Left kidney (tissue), 2 donors: ENCODE results near the gene SH3BGRL2. TPM values are rescaled to one million over a fixed set of nuclear protein-coding genes. Genes with fewer than 3 reads are reported as not detected.
"Not testable (repeated sequence)": the region's sequence is repeated elsewhere in the genome, so short reads cannot be mapped to it uniquely, and the experiment has no call there.

Source experiments
- DNase-seq: peaks from one replicate; pipeline ENCODE4 v3.0.0-alpha.2; 2013
- polyA plus RNA-seq: library from polyadenylated mRNA; unstranded; fragments of 120-200 nt; gene quantifications from one replicate; pipeline ENCODE4 v1.2.1, GENCODE V29; 2013; ENCODE audit not compliant: insufficient read length

Gene SH3BGRL2
- polyA plus RNA-seq, 1 donor: 33.4 TPM

DNA sequence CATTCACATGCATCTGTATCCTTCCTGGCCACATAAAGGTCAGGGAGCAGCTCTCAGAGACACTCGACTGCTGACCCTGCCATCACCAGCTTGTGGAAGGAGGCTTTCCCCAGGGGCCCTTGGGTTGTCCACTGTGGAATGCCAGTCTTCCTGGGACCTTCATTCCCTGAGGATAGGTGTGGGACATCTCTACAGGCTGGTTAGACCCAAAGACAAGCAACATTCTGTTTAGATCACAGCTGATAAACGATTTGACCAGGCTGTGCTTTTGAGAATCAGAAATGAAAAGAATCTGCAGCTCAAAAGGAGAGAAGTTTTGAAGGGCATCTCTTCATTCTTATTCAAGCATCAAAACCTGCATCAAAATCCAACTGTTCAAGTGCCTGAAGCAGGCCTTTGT lies 18.2 kb upstream of the SH3BGRL2 start:
- DNase-seq: no peak

DNA sequence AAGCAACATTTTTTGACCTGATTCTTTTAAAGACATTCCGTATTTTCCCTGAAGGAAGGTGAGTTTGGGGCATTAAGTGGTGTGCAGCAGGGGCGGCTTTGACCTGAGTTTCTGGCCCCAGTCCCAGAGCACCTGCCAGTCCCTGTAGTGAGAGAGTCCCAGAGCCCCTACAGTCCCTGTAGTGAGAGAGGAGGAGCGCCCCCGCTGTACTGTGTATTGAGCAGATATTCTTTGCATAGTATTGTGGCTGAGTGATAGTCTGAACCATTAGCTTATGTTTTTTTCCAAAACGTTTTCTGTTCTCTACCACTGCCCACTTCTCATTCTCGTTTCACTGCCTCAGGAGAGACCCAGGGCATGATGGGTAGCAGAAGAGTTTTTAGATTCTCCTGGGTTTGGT lies 17.2 kb upstream of the SH3BGRL2 start:
- DNase-seq: no peak

DNA sequence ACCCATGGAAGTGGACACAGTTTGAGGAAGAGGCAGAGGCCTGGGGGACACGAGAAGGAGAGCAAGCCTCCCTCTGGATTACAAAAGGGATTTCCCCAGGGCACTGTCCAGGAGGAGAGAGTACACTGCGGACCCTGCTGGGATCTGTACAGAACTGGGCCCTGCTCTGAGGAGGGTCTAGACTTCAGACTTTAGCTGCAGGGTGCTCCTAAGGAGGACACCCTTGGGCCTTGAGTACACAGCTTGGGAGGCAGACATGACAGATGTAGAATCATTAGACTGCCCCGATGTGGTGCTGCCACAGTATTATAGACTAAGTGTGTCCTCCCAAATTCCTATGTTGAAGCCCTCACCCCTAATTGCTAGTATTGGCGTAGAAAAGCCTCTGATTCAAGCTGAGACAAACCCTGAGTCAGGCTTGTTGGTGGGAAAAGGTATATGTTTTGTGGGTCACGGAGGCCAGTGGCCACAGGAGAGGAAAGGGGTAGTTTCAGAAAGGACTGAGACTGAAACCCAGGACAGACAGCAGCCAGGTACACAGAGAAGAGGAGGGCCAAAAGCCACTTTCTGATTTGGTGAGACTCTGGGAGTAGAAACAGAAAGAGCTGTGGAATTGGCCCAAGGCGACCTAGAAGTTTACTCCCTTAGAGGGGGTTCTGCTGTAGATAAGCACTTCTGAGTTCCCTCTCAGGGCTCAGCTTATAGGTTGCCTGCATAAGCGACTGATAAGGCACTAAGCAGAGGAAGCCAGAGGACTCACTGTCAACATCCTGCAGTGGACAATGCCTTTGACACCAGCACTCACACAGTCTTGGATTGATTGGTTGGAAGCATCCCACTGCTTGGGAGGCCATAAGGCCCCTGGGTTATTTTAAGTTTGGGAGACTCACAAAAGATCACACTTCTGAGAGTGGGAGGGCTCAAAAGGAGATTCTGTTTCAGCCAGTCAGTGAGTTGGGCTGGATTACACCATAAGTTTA lies 16.5 kb upstream of the SH3BGRL2 start:
- DNase-seq: no peak

DNA sequence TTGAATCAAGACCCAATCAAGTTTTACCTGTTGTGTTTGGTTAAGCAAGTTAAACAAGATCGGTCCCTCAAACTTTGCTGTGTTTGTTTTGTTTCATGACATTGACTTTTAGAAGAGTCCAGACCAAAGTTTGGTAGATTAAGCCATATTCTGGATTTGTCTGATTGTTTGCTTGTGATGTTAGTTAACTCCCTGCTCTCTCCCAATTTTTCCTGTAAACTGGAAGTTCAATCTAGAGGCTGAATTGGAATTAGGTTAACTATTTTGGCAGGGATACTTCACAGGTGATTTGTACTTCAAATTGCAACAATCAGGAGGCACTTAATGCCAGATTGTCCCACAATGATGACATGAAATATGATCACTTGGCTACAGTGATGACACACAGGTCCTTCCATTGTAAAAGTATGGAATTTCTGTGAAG lies 13.6 kb upstream of the SH3BGRL2 start:
- DNase-seq: no peak

DNA sequence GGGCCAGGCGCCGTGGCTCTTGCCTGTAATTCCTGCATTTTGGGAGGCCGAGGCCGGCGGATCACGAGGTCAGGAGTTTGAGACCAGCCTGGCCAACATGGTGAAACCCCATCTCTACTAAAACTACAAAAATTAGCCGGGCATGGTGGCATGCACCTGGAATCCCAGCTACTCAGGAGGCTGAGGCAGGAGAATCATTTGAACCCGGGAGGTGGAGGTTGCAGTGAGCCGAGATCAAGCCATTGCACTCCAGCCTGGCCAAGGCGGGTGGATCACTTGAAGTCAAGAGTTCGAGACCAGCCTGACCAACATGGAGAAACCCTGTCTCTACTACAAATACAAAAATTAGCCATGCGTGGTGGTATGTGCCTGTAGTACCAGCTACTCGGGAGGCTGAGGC lies 12.7 kb upstream of the SH3BGRL2 start:
- not testable (repeated sequence) for DNase-seq

DNA sequence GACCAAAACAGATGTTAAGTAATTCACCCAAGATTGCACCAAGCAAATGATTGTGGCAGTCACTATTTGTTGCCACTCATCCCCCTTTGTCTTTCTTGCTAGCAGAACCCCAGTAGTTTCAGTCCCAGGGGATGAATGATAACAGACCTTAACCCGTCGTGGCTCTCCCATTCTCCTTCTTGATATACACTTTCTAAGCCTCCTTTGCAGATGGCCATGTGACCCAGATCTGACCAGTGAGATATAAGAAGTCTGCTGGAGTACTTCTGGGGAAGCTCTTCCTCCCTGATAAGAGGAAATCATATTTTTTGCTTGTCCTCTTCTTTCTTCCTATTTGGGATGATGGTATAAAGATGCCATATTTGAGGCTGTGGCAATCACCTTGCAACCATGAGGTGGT lies 9.6 kb upstream of the SH3BGRL2 start:
- DNase-seq: no peak

DNA sequence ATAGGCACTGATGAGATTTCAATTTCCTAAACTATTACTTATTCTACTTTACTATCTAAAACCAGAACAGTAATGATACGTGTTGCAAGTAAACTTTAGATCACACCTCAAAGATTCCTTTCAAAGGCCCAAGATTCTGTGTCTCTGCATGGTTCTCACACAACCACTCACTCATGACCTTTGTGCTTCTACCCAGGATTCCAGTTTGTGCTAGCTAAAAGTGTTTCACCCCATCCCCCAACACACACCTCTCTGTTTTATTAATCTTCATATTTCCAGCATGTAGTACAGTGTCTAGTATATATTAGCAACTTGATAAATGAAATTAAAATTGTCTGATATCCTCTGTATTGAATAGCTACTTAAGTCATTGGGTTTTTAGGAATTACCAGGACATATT lies 8.8 kb upstream of the SH3BGRL2 start:
- DNase-seq: no peak

DNA sequence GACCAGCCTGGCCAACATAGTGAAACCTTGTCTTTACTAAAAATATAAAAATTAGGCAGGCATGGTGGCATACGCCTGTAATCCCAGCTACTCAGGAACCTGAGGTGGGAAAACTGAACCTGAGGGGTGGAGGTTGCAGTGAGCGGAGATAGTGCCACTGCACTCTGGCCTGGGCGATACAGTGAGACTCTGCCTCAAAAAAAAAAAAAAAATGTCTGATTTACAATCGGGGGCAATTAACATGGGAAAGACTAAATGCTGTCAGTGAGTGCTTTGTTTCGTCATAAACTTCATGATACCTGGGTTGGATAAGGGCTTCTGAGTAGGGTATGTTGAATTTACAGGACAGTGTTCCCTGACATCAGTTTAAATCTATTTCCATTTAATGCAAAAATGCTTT lies 8.0 kb upstream of the SH3BGRL2 start:
- no peak for DNase-seq

DNA sequence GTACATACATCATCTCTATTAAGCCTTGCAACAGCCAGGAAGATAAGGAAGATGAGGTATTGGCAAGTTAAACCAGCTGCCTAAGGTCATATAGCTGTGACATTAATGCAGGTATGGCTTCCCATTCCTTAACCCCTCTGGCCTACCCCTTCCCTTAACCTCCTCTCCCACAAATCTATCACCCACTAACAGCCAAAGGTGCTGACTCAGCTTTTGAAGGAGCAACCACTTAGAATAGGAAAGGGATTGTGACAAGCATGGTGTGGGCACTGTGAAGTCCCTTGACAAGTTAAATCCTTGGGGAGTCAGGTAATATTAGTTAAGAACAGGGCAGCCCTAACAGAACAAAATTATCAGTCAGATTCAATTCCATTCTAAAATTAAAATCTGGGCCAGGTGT lies 5.4 kb upstream of the SH3BGRL2 start:
- no peak for DNase-seq

DNA sequence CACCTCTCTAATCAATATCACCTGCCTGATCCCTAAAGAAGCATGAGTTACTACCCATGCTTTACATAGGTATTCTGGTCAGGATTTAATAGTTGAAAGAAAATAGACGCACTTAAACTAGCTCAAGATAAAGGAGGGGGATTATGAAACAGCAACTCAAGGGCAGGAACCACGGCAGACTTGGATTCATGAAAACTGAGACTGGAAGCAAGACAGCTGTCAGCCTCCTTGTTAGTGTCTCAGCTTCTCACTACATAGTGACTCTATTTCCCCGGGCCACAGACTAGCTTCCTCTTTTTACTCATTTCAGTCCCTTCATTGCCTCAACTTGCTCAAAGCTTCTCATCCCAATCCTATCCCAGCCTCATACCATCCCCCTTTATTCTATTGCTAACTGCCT lies 4.3 kb upstream of the SH3BGRL2 start:
- no peak for DNase-seq

DNA sequence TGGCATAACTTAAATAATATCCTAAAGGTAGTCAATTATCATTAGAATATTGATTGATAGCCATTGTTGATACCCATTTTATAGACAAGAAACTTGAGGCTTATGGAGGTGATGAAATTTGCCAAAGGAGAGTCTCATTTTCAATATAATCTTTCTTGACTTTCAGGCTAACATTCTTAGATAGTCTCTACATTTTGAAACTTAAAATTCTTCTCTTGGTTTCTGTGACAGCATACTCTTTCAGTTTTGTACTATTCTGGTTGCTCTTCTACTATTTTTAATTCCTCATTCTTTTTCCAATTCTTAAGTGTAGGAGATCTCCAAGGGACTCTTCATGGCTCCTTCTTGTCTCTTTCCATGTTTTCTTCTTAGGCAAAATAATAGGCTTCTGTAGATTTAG lies 3.7 kb upstream of the SH3BGRL2 start:
- no peak for DNase-seq

DNA sequence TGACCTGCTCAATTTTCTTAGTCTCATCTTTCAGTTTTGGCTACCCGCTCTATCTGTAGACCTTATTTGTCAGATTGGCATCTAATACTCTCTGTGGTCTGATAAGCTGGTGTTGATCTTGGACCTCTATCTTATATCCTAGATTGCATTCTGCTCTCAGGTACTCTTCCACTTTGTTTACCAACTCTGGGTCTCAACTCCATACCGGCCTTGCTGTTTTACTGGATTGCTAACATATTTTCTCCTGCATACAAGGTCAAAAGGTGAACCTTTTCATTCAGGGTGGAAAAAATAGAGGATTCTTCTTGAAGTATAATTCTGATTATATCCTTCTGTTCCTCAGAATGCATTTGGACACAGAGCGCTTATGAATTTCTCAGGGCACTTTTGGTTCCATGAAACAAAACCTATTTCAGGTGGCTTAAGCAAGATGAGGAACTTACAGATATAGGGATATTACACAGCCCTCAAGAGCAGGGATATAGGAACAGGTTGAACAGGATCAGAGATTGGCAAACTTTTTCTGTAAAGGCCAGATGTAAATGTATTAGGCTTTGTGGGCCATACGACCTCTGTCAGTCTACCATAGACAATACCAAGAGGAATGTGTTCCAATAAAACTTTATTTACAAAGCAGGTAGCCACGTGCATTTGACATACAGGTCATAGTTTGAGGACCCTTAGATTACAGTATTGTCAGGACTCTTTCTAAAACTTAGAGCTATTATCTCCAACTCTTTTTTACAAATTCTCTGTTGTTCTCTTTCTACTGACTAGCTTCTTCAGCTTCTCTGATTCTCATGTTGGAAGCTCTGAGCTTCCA lies 2.5 kb upstream of the SH3BGRL2 start:
- no peak for DNase-seq

DNA sequence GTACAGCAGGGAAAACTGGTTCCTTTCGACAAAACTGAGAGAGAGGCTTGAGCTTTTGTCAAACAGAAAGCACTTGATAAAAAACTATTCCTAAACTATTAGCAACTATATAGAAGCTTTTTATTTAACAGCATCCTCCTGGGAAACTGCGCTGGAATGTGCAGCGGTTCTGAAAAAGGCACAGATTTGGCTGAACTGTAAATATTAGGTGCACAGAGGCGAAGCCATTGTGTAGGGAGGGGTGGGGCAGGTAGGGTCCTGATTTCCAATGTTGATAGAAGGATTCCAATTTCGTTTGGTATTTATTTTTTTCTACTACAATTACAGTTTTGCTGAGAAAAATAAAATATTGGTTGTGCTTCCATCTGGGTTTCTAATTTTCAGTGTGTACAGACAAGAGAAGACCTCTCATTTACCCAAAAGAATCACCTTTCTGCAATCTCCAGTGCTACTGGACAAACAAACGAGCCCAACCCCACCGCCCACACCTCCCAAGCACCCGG lies 698 bp upstream of the SH3BGRL2 start:
- DNase-seq: no peak

DNA sequence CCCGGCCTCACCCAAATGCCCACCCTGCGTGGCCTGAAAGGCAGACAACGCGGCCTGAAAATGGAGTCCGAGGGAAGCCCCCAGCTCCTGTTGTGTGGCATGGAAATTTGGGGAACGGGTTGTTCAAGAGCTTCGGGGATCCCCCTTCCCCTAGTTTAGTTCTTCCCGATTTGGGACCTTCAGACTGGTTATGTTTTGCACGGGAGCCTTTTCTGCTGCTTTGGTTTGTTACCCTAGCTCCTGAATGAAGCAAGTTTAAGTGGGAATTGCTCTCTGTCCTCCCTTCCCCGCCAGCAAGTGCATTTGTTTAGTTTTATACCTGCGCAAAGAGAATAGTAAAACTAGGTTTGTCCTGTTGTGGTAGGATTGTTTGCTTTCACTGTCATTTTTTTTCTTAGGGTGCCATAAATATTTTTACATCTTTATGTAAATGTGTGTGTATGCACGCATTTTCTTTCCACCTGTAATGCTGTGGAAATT lies 604 bp downstream of the SH3BGRL2 start:
- DNase-seq: no peak

DNA sequence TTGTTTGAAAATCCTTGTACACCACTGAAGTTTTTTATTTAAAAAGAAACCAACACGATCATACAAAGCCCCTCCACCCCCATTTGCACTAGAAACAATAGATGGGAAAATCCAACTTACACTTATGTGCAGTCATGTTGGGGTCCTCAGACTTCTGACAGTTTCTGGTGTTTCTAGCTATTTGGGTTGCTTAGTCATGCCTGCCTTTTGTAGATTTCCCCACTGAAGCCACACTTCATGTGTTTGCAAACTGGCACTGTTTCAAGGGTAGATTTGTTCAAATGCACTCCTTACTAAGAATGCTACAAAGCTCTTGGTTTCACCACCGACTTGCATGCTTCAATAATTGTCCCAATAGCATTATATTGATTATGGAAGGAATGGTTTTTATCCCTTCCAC lies 1.5 kb downstream of the SH3BGRL2 start:
- no peak for DNase-seq

DNA sequence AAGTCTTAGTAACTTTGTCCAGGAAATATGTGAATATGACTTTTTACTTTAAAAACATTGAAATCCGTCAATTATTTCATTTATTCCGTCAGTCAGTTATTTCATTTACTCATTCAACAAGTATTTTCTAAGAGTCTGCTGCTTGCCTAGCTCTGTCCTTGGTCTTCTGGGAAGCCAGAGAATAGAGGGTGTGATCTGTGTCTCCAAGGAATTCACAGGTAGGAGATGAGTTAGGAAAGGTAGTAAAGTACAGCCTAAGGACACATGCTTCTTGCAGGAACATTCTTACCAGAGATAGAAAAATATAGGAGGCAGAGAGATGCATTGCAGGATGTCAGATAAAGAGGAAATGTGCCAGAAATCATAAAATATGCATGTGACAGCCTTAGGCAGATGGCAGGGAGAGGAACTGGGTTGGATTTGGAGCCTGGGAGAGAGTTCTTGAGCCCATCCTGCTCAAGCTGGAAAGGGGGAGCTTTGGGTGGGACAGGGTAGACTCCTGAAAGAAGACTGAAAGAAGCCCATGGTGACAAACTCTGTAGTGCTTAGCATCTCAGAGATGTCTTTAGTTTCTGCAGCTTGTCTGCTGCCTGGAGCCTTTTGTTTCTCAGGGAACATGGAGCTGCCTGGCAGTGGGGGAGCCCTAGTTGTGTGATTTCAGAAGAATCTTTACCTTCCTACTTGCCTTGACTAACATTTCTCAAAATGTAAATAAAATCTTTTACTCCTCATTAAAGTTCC lies 3.5 kb downstream of the SH3BGRL2 start:
- no peak for DNase-seq

DNA sequence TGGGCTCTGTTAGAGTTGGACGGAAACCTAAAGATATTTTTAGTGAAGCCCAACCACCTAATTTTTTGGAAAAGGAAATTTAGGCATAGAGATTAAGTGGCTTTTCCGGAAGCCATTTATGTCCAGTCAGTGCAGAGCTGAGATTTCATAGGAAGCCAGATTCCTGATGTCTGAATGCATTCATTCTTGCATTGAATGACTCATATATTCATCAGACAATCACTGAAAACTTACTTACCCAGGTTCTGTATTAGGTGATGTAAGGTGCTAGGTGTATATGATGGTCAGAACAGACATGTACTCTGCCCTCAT lies 4.1 kb downstream of the SH3BGRL2 start:
- DNase-seq: no peak

DNA sequence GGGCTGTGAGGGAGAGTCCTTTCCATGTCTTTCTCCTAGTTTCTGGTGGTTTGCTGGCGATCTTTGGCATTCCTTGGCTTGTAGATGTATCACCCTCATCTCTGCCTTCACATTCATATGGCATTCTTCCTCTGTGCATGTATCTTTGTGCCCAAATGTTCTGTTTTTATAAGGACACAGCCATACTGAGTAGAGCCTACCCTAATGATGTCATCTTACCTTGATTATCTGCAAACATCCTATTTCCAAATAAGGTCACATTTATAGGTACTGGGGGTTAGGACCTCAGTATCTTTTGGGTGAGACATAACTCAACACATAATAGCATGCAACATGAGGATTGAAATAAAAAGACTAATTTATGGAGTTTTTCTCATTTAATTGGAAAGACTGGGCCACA lies 5.5 kb downstream of the SH3BGRL2 start:
- DNase-seq: no peak

DNA sequence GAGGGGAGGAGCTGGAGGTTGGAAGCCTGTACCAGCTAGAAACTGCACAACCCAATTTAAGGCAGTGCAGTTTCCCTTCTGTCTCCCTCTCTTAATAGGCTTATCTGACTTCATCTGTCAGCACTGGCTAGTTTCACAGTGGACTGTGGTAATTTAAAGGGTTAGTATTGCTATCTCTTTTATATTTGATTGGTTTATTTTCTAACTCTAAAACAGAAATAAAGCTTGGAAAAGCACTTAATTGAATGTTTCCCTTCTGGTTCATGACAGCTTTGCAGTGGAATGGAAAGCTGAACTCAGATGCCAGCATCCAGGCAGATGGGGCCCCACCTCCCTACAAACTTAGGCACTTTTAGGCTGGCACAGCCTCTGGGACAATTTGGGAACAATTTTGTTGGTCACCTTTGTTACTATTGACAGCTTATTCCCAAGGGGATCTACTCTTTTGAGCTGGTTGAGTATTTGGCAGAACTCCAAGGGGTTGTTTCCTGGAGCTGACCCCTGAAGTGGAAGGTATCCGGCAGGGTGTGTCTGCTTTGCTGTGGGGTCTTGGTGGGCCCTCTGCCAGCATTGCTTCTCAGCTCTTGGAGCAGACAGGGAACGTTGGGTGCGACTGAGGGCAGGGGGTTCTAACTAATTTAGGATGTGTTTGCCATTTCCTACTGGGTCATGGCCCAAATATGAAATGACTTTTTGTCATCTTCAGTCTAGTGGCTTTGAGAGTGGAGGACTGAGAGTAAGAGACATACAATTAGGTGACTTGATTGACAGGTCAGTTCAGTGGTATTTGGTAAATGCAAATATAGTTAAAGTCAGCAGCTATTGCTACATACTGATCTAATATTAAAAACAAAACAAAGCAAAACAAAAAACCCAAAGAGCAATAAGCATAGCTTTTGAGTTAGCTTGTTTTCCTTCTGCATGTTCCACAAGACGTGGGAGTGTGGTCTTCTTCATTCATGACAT lies 9.3 kb downstream of the SH3BGRL2 start:
- DNase-seq: no peak

DNA sequence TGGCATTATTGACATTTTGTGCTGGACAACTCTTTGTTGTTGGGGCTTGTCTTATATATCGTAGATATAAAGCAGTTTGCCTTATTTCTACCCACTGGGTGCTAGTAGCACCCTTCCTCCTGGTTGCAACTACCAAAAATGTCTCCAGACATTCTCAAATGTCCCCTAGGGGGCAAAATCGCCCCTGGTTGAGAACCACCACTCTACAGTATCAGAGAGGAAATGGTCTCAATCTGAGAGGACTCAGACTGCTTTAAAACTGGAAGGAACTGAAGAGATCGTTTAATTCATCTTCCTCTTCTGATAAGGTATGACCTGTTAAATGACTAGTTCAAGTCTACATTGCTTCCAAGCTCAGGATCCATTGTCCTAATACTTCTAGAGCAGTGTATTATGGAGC lies 14.9 kb downstream of the SH3BGRL2 start:
- no peak for DNase-seq

DNA sequence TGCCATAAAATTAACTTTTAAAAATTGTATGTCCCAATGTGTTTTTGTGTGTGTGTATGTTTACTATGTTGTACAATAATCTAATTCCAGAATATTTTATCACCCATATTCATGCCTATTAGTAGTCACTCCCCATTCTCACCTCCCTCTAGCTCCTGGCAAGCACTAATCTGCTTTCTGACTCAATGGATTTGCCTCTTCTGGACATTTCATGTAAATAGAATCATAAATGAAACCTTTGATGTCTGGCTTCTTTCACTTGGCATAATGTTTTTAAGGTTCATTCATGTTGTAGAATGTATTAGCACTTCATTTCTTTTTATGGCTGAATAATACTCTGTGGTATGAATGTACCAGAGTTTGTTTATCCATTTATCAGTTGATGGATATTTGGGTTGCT lies 15.4 kb downstream of the SH3BGRL2 start:
- no peak for DNase-seq
